ENCODE measurements around the gene NR4A1.

- TF ChIP-seq CTCF (conservative IDR thresholded peaks at IDR 0.05; ENCODE audit: low read depth, low read length) (no peak), EZH2phosphoT487 (IDR thresholded peaks at IDR 0.05; ENCODE audit: borderline replicate concordance, low read length) (no peak)
These were observed 22.5 kb downstream of the NR4A1 start for GRCh38 chr12:52073531-52074381.
